ENCODE measurements around the gene TTC3. TPM values are rescaled to one million over a fixed set of nuclear protein-coding genes. Genes with fewer than 3 reads are reported as not detected.

TTC3 gene
- total RNA-seq, 1 donor from 2014 or later = 255 TPM

GRCh38 chr21:37041706-37042271 is 31.3 kb upstream of the TTC3 start:
- TF ChIP-seq, protein P1, sequence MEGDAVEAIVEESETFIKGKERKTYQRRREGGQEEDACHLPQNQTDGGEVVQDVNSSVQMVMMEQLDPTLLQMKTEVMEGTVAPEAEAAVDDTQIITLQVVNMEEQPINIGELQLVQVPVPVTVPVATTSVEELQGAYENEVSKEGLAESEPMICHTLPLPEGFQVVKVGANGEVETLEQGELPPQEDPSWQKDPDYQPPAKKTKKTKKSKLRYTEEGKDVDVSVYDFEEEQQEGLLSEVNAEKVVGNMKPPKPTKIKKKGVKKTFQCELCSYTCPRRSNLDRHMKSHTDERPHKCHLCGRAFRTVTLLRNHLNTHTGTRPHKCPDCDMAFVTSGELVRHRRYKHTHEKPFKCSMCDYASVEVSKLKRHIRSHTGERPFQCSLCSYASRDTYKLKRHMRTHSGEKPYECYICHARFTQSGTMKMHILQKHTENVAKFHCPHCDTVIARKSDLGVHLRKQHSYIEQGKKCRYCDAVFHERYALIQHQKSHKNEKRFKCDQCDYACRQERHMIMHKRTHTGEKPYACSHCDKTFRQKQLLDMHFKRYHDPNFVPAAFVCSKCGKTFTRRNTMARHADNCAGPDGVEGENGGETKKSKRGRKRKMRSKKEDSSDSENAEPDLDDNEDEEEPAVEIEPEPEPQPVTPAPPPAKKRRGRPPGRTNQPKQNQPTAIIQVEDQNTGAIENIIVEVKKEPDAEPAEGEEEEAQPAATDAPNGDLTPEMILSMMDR (IDR thresholded peaks at IDR 0.05; ENCODE audit: unreplicated experiment) = no peak
- H3K4me1 Mint-ChIP-seq (ENCODE audit: low read depth) = peaks cover 6% of the 10 kb centered on the region
- DNase-seq (ENCODE audit: low spot score, unreplicated experiment) = no peak
- H3K27ac Mint-ChIP-seq = no peak overlapping the region
- H3K36me3 Mint-ChIP-seq (ENCODE audit: insufficient read depth) = peaks cover 5% of the 10 kb centered on the region
- no peaks in the 10 kb centered on the region for H3K9me3 Mint-ChIP-seq (ENCODE audit: low read depth)
- H3K4me3 Mint-ChIP-seq (ENCODE audit: low read depth) = no peak overlapping the region
- no peaks in the 10 kb centered on the region for H3K27me3 Mint-ChIP-seq

DNA sequence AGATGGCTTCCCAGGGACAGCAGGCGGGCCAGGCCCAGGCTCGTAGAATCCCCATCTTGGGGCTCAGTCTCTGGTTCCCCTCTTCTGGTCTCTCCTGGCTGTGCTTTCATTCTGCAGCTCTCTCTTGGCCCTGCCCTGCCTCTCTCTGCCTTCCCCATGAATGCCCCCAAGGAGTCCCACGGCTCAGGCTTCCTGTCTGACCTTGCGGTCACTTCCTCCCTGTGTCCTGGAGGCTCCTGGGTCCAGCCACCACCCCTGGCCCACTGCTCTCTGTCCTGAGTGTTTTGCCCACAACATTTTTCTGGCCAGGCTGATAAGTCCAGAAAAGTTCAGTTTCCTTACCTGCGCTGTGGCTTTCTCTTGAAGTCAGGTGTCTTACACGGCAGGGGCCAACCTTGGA is 29.2 kb upstream of the TTC3 start:
- no peak overlapping the region for H3K4me3 Mint-ChIP-seq (ENCODE audit: low read depth)
- TF ChIP-seq, protein P1 (IDR thresholded peaks at IDR 0.05; ENCODE audit: unreplicated experiment) = no peak
- peaks cover 11% of the 10 kb centered on the region for H3K4me1 Mint-ChIP-seq (ENCODE audit: low read depth)
- H3K36me3 Mint-ChIP-seq (ENCODE audit: insufficient read depth) = peaks cover 15% of the 10 kb centered on the region
- no peak overlapping the region for H3K27ac Mint-ChIP-seq
- peaks cover 12% of the 10 kb centered on the region for H3K9me3 Mint-ChIP-seq (ENCODE audit: low read depth)
- no peak for DNase-seq (ENCODE audit: low spot score, unreplicated experiment)
- H3K27me3 Mint-ChIP-seq = no peaks in the 10 kb centered on the region

DNA sequence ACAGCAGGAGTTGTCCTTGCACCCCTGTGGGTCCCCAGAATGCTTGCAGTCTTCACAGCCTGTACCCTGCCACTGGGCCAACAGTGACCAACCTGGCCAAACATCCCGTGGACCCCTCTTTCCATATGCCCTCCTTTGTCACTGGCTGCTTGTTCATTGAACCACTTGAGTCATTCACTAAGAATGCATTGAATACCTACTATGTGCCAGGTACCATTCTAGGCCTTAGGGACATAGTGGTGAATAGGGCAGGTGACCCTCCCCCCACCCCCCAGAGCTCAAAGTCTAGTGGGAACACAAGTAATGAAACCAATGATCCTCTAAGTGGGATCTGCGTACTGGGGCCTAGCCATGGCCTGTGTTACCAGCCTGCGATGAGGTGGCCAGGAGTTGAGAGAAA is 28.4 kb upstream of the TTC3 start:
- TF ChIP-seq, protein P1 (IDR thresholded peaks at IDR 0.05; ENCODE audit: unreplicated experiment) = no peak
- DNase-seq (ENCODE audit: low spot score, unreplicated experiment) = no peak
- Mint-ChIP-seq H3K27ac (no peak overlapping the region), H3K27me3 (no peaks in the 10 kb centered on the region), H3K4me3 (ENCODE audit: low read depth) (no peak overlapping the region), H3K36me3 (ENCODE audit: insufficient read depth) (peaks cover 20% of the 10 kb centered on the region), H3K9me3 (ENCODE audit: low read depth) (peaks cover 19% of the 10 kb centered on the region), H3K4me1 (ENCODE audit: low read depth) (peaks cover 11% of the 10 kb centered on the region)

DNA sequence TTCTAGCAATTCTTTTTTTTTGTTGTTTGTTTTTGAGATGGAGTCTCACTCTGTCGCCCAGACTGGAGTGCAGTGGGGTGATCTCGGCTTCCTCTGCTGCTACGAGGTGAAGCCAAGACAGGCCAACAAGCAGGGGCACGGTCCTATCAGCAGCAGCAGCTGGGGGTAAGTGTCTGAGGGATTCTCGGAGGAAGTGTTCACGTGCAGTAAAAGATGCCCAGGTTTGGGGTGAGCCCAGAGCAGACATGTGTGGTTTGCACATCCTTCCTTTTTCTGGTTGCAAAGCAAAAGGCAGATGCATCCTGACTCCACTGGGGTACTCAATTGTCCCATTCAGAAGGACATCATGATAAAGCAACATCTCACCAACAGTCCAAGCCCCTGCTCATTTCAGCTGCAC is 27.9 kb upstream of the TTC3 start:
- DNase-seq (ENCODE audit: low spot score, unreplicated experiment) = no peak
- no peak overlapping the region for H3K27ac Mint-ChIP-seq
- no peak overlapping the region for H3K4me3 Mint-ChIP-seq (ENCODE audit: low read depth)
- TF ChIP-seq, protein P1 (IDR thresholded peaks at IDR 0.05; ENCODE audit: unreplicated experiment) = no peak
- peaks cover 11% of the 10 kb centered on the region for H3K4me1 Mint-ChIP-seq (ENCODE audit: low read depth)
- H3K36me3 Mint-ChIP-seq (ENCODE audit: insufficient read depth) = peaks cover 26% of the 10 kb centered on the region
- H3K9me3 Mint-ChIP-seq (ENCODE audit: low read depth) = peaks cover 24% of the 10 kb centered on the region
- H3K27me3 Mint-ChIP-seq = no peaks in the 10 kb centered on the region

GRCh38 chr21:37045556-37045955 is 27.5 kb upstream of the TTC3 start:
- DNase-seq (ENCODE audit: low spot score, unreplicated experiment) = no peak
- Mint-ChIP-seq H3K36me3 (ENCODE audit: insufficient read depth) (peaks cover 29% of the 10 kb centered on the region), H3K27ac (no peak overlapping the region), H3K4me1 (ENCODE audit: low read depth) (peaks cover 11% of the 10 kb centered on the region), H3K9me3 (ENCODE audit: low read depth) (peaks cover 28% of the 10 kb centered on the region), H3K27me3 (no peaks in the 10 kb centered on the region), H3K4me3 (ENCODE audit: low read depth) (no peak overlapping the region)
- TF ChIP-seq, protein P1 (IDR thresholded peaks at IDR 0.05; ENCODE audit: unreplicated experiment) = no peak

Data from progenitor cell of endocrine pancreas (in vitro differentiated cells).